ENCODE measurements around the gene BRI3.
A peak's percentile ranks its signal among the peaks of the same experiment; 100 is the strongest.

BRI3 gene

GRCh38 chr7:98252425-98253054 lies 28.9 kb upstream of the BRI3 start:
- H3K4me3 ChIP-seq (ENCODE audit: low read length), result peak overlapping the region; percentile 93
- TF ChIP-seq CTCF (conservative IDR thresholded peaks at IDR 0.05; ENCODE audit: low read length), result no peak
- DNase-seq (ENCODE audit: low read depth), result peak; percentile 14

GRCh38 chr7:98254516-98254915 lies 27.0 kb upstream of the BRI3 start:
- TF ChIP-seq CTCF (conservative IDR thresholded peaks at IDR 0.05; ENCODE audit: low read length), result no peak
- no peak overlapping the region for H3K4me3 ChIP-seq (ENCODE audit: low read length)

GRCh38 chr7:98254951-98255610 lies 26.4 kb upstream of the BRI3 start:
- TF ChIP-seq CTCF (conservative IDR thresholded peaks at IDR 0.05; ENCODE audit: low read length), result no peak
- DNase-seq (ENCODE audit: low read depth), result no peak
- no peak overlapping the region for H3K4me3 ChIP-seq (ENCODE audit: low read length)

More at GRCh38 chr7:98254516-98254915, 27.0 kb upstream of the BRI3 start:
- DNase-seq (ENCODE audit: low read depth), result no peak

- TF ChIP-seq CTCF (conservative IDR thresholded peaks at IDR 0.05; ENCODE audit: low read length), result no peak
- no peak overlapping the region for H3K4me3 ChIP-seq (ENCODE audit: low read length)
- DNase-seq (ENCODE audit: low read depth), result no peak
Measured at GRCh38 chr7:98256431-98256830, 25.1 kb upstream of the BRI3 start.

- TF ChIP-seq CTCF (conservative IDR thresholded peaks at IDR 0.05; ENCODE audit: low read length), result no peak
- DNase-seq (ENCODE audit: low read depth), result no peak
- H3K4me3 ChIP-seq (ENCODE audit: low read length), result no peak overlapping the region
Measured at GRCh38 chr7:98257701-98258100, 23.8 kb upstream of the BRI3 start.

- DNase-seq (ENCODE audit: low read depth), result peak; percentile 91
- no peak overlapping the region for H3K4me3 ChIP-seq (ENCODE audit: low read length)
- no peak for TF ChIP-seq CTCF (conservative IDR thresholded peaks at IDR 0.05; ENCODE audit: low read length)
Measured at GRCh38 chr7:98265841-98266271, 15.6 kb upstream of the BRI3 start.

GRCh38 chr7:98266840-98267239 lies 14.6 kb upstream of the BRI3 start:
- DNase-seq (ENCODE audit: low read depth), result peak; percentile 42
- TF ChIP-seq CTCF (conservative IDR thresholded peaks at IDR 0.05; ENCODE audit: low read length), result peak; percentile 55
- no peak overlapping the region for H3K4me3 ChIP-seq (ENCODE audit: low read length)

Data from AG10803 (cell line).